Keratinocyte (primary cell): ENCODE results near the gene COMMD7. TPM values are rescaled to one million over a fixed set of nuclear protein-coding genes. Genes with fewer than 3 reads are reported as not detected.

ENCODE experiments used
- DNase-seq: peaks from one replicate; pipeline ENCODE4 v3.0.0-alpha.2; 2011; ENCODE audit warnings: low read depth, missing footprints, low spot score
- FAIRE-seq: peaks from 2 replicates; lab custom pipeline; 2011; peaks lifted over from hg19 to GRCh38; lab: Jason Lieb, UNC
- H2AFZ ChIP-seq: 2 replicates; pipeline ENCODE4 v1.6.0; 2012; ENCODE audit warnings: low read length, control low read depth, inconsistent platforms; ENCODE audit not compliant: control insufficient read depth
- H3K27ac ChIP-seq: 2 replicates; pipeline ENCODE4 v1.5.1; 2011; ENCODE audit warnings: low read length; ENCODE audit not compliant: control insufficient read depth, insufficient read depth
- H3K27me3 ChIP-seq: 3 replicates; pipeline ENCODE4 v1.6.0; 2011; ENCODE audit warnings: low read length; ENCODE audit not compliant: control insufficient read depth, insufficient read depth; ENCODE audit errors: extremely low read depth
- H3K36me3 ChIP-seq, 2 experiments: 2 replicates in 1 of 2; 3 replicates in 1 of 2; pipeline ENCODE4 v1.5.1; 2011; ENCODE audit warnings: low read length in 2 of 2, mild to moderate bottlenecking in 1 of 2; ENCODE audit not compliant: control insufficient read depth in 2 of 2, insufficient read depth in 2 of 2; ENCODE audit errors: extremely low read depth in 1 of 2
- H3K4me1 ChIP-seq: 3 replicates; pipeline ENCODE4 v1.5.1; 2011; ENCODE audit warnings: low read length; ENCODE audit not compliant: control insufficient read depth, insufficient read depth; ENCODE audit errors: extremely low read depth
- H3K4me2 ChIP-seq: 3 replicates; pipeline ENCODE4 v1.6.0; 2011; ENCODE audit warnings: low read depth, low read length; ENCODE audit not compliant: control insufficient read depth, insufficient read depth; ENCODE audit errors: extremely low read depth
- H3K4me3 ChIP-seq, 3 experiments: fragments of 200-600 bp in 1 of 3; sonication (generic) in 1 of 3; 2 replicates in 2 of 3; 3 replicates in 1 of 3; pipeline ENCODE4 v1.5.1; 2011 to 2016; ENCODE audit warnings: low read length in 3 of 3, mild to moderate bottlenecking in 3 of 3, control low read depth in 2 of 3, inconsistent platforms in 1 of 3, low read depth in 1 of 3, mixed read lengths in 1 of 3, mixed run types in 1 of 3, moderate library complexity in 1 of 3; ENCODE audit not compliant: control insufficient read depth in 2 of 3, insufficient read depth in 2 of 3; ENCODE audit errors: extremely low read depth in 1 of 3
- H3K79me2 ChIP-seq: 2 replicates; pipeline ENCODE4 v1.6.0; 2012; ENCODE audit warnings: low read length; ENCODE audit not compliant: control insufficient read depth, insufficient read depth
- H3K9ac ChIP-seq: 3 replicates; pipeline ENCODE4 v1.6.0; 2011; ENCODE audit warnings: low read length; ENCODE audit not compliant: control insufficient read depth, insufficient read depth; ENCODE audit errors: extremely low read depth
- H3K9me1 ChIP-seq: 3 replicates; pipeline ENCODE4 v1.6.0; 2011; ENCODE audit warnings: low read length; ENCODE audit not compliant: control insufficient read depth, insufficient read depth; ENCODE audit errors: extremely low read depth
- H3K9me3 ChIP-seq: 2 replicates; pipeline ENCODE4 v1.5.1; 2012; ENCODE audit warnings: low read depth, low read length; ENCODE audit not compliant: control insufficient read depth
- H4K20me1 ChIP-seq: 3 replicates; pipeline ENCODE4 v1.6.0; 2011; ENCODE audit warnings: low read length; ENCODE audit not compliant: control insufficient read depth, insufficient read depth; ENCODE audit errors: extremely low read depth
- EZH2 ChIP-seq: IDR thresholded peaks from one replicate; pipeline ENCODE4 v1.6.1; 2012; ENCODE audit warnings: inconsistent platforms, mild to moderate bottlenecking, low read length, moderate library complexity
- dilution Hi-C: fragments of 300-500 bp; cut with MboI; formaldehyde crosslinking; loops from one replicate; pipeline ENCODE4 v1.7.0; 2020; ENCODE audit warnings: low sequenced_read_pairs; ENCODE audit not compliant: extremely low pct_ligation_motif_present
- polyA plus RNA-seq, 5 experiments: library from polyadenylated mRNA; depleted of rRNA in 3 of 5; stranded (reverse) in 3 of 5; stranded (forward) in 1 of 5; unstranded in 1 of 5; fragments of >200 nt; gene quantifications; 1 replicate in 1 of 5; 2 replicates in 3 of 5; 3 replicates in 1 of 5; pipeline versions ENCODE4 v1.2.1 to v1.2.3, GENCODE V29; 2011 to 2012; ENCODE audit warnings: missing spikeins in 2 of 5, low read depth in 1 of 5, low replicate concordance in 1 of 5
- TF ChIP-seq, protein P1 (sequence below), 3 experiments: IDR thresholded peaks in 1 of 3; conservative IDR thresholded peaks in 1 of 3; optimal IDR thresholded peaks in 1 of 3; 2 replicates in 2 of 3; 3 replicates in 1 of 3; pipeline versions ENCODE3 to v1.5.1; 2011; ENCODE audit warnings: low read length in 3 of 3, mild to moderate bottlenecking in 3 of 3, moderate library complexity in 2 of 3, control low read depth in 1 of 3, inconsistent platforms in 1 of 3; ENCODE audit not compliant: insufficient read depth in 2 of 3; ENCODE audit errors: extremely low read depth in 1 of 3

Gene COMMD7
- polyA plus RNA-seq, 1 donor (not counting 4 experiments of a cell fraction or from before 2014, with no cell fraction given) = 39.9 TPM

DNA sequence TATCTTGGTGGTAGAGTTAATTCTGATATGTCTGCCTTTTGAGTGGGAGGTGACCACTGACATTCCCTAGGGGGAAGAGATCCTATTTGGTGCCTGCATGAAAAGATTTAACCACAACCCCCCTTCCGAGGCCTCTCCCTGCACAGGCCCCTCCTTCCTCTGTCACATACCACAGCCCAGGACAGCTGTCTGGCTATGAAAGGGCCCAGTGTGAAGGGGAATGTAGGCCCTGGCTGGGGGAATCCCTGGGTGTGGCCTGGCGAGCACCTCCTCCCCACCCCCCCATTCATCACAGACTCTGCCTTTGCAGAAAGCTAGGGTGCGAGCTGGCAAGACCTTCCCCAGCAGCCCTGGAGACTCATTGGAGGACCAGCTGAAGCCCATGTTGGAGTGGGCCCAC, 49.0 kb upstream of the COMMD7 start:
- TF ChIP-seq EZH2 = no peak
- TF ChIP-seq, protein P1, sequence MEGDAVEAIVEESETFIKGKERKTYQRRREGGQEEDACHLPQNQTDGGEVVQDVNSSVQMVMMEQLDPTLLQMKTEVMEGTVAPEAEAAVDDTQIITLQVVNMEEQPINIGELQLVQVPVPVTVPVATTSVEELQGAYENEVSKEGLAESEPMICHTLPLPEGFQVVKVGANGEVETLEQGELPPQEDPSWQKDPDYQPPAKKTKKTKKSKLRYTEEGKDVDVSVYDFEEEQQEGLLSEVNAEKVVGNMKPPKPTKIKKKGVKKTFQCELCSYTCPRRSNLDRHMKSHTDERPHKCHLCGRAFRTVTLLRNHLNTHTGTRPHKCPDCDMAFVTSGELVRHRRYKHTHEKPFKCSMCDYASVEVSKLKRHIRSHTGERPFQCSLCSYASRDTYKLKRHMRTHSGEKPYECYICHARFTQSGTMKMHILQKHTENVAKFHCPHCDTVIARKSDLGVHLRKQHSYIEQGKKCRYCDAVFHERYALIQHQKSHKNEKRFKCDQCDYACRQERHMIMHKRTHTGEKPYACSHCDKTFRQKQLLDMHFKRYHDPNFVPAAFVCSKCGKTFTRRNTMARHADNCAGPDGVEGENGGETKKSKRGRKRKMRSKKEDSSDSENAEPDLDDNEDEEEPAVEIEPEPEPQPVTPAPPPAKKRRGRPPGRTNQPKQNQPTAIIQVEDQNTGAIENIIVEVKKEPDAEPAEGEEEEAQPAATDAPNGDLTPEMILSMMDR (optimal IDR thresholded peaks at IDR 0.05 in 1 of 3, IDR thresholded peaks at IDR 0.05 in 1 of 3, conservative IDR thresholded peaks at IDR 0.05 in 1 of 3; ENCODE audit: extremely low read depth in 1 of 3, insufficient read depth in 2 of 3, low read length in 3 of 3) = no peak
- no peaks in the 10 kb centered on the region for H3K79me2 ChIP-seq
- FAIRE-seq (no peak), DNase-seq (no peak)
- no peak overlapping the region for H3K4me2 ChIP-seq
- no peak overlapping the region for H3K9ac ChIP-seq
- H3K9me1 ChIP-seq = no peaks in the 10 kb centered on the region
- peaks cover 28% of the 10 kb centered on the region for H3K4me1 ChIP-seq
- peak overlapping the region; percentile 17 for H3K27ac ChIP-seq
- H4K20me1 ChIP-seq = no peaks in the 10 kb centered on the region
- no peak overlapping the region for H3K4me3 ChIP-seq
- H3K9me3 ChIP-seq = no peaks in the 10 kb centered on the region
- H2AFZ ChIP-seq = no peak overlapping the region
- no peaks in the 10 kb centered on the region for H3K36me3 ChIP-seq
- dilution Hi-C loops = no loop called here
- no peaks in the 10 kb centered on the region for H3K27me3 ChIP-seq

DNA sequence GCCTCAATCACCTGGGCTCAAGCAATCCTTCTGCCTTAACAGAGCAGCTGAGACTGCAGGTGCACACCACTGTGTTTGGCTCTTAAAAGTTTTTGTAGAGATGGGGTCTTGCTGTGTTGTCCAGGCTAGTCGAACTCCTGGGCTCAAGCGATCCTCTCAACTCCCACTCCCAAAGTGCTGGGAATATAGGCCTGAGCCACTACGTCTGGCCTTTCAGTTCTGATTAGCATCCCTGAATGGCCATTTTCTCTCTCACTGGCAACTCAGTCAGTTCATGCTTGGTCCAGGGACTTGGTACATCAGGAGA, 47.4 kb upstream of the COMMD7 start:
- Histone ChIP-seq H3K9me1 (no peaks in the 10 kb centered on the region), H3K36me3 (no peaks in the 10 kb centered on the region), H4K20me1 (no peaks in the 10 kb centered on the region), H3K79me2 (no peaks in the 10 kb centered on the region), H3K27me3 (no peaks in the 10 kb centered on the region), H3K4me3 (no peak overlapping the region), H3K9me3 (no peaks in the 10 kb centered on the region), H2AFZ (no peak overlapping the region), H3K4me2 (no peak overlapping the region), H3K4me1 (peaks cover 17% of the 10 kb centered on the region), H3K9ac (no peak overlapping the region), H3K27ac (no peak overlapping the region)
- no peak for TF ChIP-seq EZH2
- TF ChIP-seq, protein P1 (optimal IDR thresholded peaks at IDR 0.05 in 1 of 3, IDR thresholded peaks at IDR 0.05 in 1 of 3, conservative IDR thresholded peaks at IDR 0.05 in 1 of 3; ENCODE audit: extremely low read depth in 1 of 3, insufficient read depth in 2 of 3, low read length in 3 of 3) = no peak
- dilution Hi-C loops = no loop called here
- FAIRE-seq = no peak
- DNase-seq = no peak
